ENCODE measurements around the gene OR5F1.

Gene OR5F1

DNA sequence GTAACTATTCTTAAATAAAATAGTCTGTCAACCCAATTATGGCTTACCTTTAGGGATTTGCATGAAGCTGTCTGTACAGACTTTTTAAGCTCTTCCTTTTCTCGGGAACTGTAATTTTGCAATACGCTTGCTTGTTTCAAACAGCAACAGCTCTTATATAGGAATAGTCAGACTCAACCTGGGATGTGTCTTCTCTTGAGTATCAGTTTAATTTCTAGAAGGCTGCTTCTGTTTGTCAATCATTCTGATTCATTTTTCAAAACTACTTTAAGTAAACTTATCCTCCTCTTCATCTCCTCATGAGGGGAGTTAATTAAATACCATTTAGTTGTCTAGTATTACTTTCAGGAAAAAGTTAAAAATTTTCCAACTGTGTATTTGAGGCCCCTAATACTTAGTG is 24.6 kb downstream of the OR5F1 start, which contains the start of gene OR10AG1:
Gene OR10AG1, minus strand, starts transcription at position 101 of the 400 bp plus-strand sequence. Its CDS starts 38 bp downstream, at position 63.
- no peak for ATAC-seq (ENCODE audit: low read depth)
- no peaks in the 10 kb centered on the region for H3K4me1 ChIP-seq (ENCODE audit: insufficient read depth, poor library complexity, severe bottlenecking)
- no peak for DNase-seq (ENCODE audit: low spot score)
- no peaks in the 10 kb centered on the region for H3K27me3 ChIP-seq (ENCODE audit: insufficient read depth, poor library complexity, severe bottlenecking)
- no peaks in the 10 kb centered on the region for H3K9me3 ChIP-seq (ENCODE audit: severe bottlenecking)
- TF ChIP-seq, protein P1, sequence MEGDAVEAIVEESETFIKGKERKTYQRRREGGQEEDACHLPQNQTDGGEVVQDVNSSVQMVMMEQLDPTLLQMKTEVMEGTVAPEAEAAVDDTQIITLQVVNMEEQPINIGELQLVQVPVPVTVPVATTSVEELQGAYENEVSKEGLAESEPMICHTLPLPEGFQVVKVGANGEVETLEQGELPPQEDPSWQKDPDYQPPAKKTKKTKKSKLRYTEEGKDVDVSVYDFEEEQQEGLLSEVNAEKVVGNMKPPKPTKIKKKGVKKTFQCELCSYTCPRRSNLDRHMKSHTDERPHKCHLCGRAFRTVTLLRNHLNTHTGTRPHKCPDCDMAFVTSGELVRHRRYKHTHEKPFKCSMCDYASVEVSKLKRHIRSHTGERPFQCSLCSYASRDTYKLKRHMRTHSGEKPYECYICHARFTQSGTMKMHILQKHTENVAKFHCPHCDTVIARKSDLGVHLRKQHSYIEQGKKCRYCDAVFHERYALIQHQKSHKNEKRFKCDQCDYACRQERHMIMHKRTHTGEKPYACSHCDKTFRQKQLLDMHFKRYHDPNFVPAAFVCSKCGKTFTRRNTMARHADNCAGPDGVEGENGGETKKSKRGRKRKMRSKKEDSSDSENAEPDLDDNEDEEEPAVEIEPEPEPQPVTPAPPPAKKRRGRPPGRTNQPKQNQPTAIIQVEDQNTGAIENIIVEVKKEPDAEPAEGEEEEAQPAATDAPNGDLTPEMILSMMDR (IDR thresholded peaks at IDR 0.05; ENCODE audit: poor library complexity, severe bottlenecking) = no peak
- H3K4me3 ChIP-seq (ENCODE audit: severe bottlenecking) = no peak within 1 kb of the TSS
- H3K36me3 ChIP-seq (ENCODE audit: low read depth) = no peaks in the 10 kb centered on the region
- no peak within 1 kb of the TSS for H3K27ac ChIP-seq (ENCODE audit: poor library complexity, severe bottlenecking)

GRCh38 chr11:55967914-55968313 is 26.5 kb downstream of the OR5F1 start:
- Histone ChIP-seq H3K4me3 (ENCODE audit: severe bottlenecking) (no peak overlapping the region), H3K27me3 (ENCODE audit: insufficient read depth, poor library complexity, severe bottlenecking) (no peaks in the 10 kb centered on the region), H3K4me1 (ENCODE audit: insufficient read depth, poor library complexity, severe bottlenecking) (no peaks in the 10 kb centered on the region), H3K9me3 (ENCODE audit: severe bottlenecking) (no peaks in the 10 kb centered on the region), H3K36me3 (ENCODE audit: low read depth) (no peaks in the 10 kb centered on the region), H3K27ac (ENCODE audit: poor library complexity, severe bottlenecking) (no peak overlapping the region)
- ATAC-seq (ENCODE audit: low read depth) = no peak
- TF ChIP-seq, protein P1 (IDR thresholded peaks at IDR 0.05; ENCODE audit: poor library complexity, severe bottlenecking) = no peak
- DNase-seq (ENCODE audit: low spot score) = no peak

DNA sequence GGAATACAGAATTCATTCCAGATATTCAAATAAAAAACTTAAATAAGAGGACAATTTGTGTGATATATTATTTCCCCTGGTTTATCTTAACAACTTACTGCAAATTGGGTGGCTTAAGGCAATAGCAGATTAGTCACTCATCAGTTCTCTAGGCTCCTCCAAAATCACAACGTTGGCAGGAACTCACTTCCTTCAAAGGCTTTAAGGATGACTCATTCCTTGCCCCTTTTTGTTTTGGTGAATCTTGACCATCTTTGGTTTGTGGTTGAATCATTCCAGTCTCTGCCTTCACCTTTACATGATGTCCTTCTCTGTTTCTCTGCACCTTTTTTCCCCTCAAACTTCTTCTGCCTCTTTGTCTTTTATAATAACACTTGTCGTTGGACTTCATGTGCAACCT is 28.0 kb downstream of the OR5F1 start:
- H3K27ac ChIP-seq (ENCODE audit: poor library complexity, severe bottlenecking) = no peak overlapping the region
- no peaks in the 10 kb centered on the region for H3K9me3 ChIP-seq (ENCODE audit: severe bottlenecking)
- TF ChIP-seq, protein P1 (IDR thresholded peaks at IDR 0.05; ENCODE audit: poor library complexity, severe bottlenecking) = no peak
- ATAC-seq (ENCODE audit: low read depth) (no peak), DNase-seq (ENCODE audit: low spot score) (no peak)
- no peaks in the 10 kb centered on the region for H3K27me3 ChIP-seq (ENCODE audit: insufficient read depth, poor library complexity, severe bottlenecking)
- no peaks in the 10 kb centered on the region for H3K4me1 ChIP-seq (ENCODE audit: insufficient read depth, poor library complexity, severe bottlenecking)
- H3K4me3 ChIP-seq (ENCODE audit: severe bottlenecking) = no peak overlapping the region
- H3K36me3 ChIP-seq (ENCODE audit: low read depth) = no peaks in the 10 kb centered on the region

- Histone ChIP-seq H3K4me1 (ENCODE audit: insufficient read depth, poor library complexity, severe bottlenecking) (no peaks in the 10 kb centered on the region), H3K4me3 (ENCODE audit: severe bottlenecking) (no peak overlapping the region), H3K9me3 (ENCODE audit: severe bottlenecking) (peaks cover 4% of the 10 kb centered on the region), H3K27ac (ENCODE audit: poor library complexity, severe bottlenecking) (no peak overlapping the region), H3K36me3 (ENCODE audit: low read depth) (no peaks in the 10 kb centered on the region), H3K27me3 (ENCODE audit: insufficient read depth, poor library complexity, severe bottlenecking) (no peaks in the 10 kb centered on the region)
- ATAC-seq (ENCODE audit: low read depth) (no peak), DNase-seq (ENCODE audit: low spot score) (no peak)
- TF ChIP-seq, protein P1 (IDR thresholded peaks at IDR 0.05; ENCODE audit: poor library complexity, severe bottlenecking) = no peak
Observed at GRCh38 chr11:55956521-55956920, 37.9 kb downstream of the OR5F1 start.

- Histone ChIP-seq H3K36me3 (ENCODE audit: low read depth) (no peaks in the 10 kb centered on the region), H3K4me1 (ENCODE audit: insufficient read depth, poor library complexity, severe bottlenecking) (no peaks in the 10 kb centered on the region), H3K27me3 (ENCODE audit: insufficient read depth, poor library complexity, severe bottlenecking) (no peaks in the 10 kb centered on the region), H3K9me3 (ENCODE audit: severe bottlenecking) (peaks cover 2% of the 10 kb centered on the region), H3K27ac (ENCODE audit: poor library complexity, severe bottlenecking) (no peak overlapping the region), H3K4me3 (ENCODE audit: severe bottlenecking) (no peak overlapping the region)
- DNase-seq (ENCODE audit: low spot score) = no peak
- no peak for ATAC-seq (ENCODE audit: low read depth)
- TF ChIP-seq, protein P1 (IDR thresholded peaks at IDR 0.05; ENCODE audit: poor library complexity, severe bottlenecking) = no peak
Observed at GRCh38 chr11:55949330-55949729, 45.1 kb downstream of the OR5F1 start.

Measured in RWPE2 (cell line).